HepG2 (cell line): ENCODE data around the gene C13orf46. TPM values are rescaled to one million over a fixed set of nuclear protein-coding genes. Genes with fewer than 3 reads are reported as not detected.

Experiments used
- ATAC-seq: fragments of 200-7000 bp; cut with Tn5 transposase; 3 replicates; pipeline ENCODE4 v1.9.1; 2020; ENCODE audit warnings: mild to moderate bottlenecking, moderate library complexity
- BruUV-seq: library from RNA; stranded (reverse); fragments of 400-500 nt; replicated peaks from 2 replicates; lab custom pipeline; 2021; lab: Mats Ljungman, UMichigan
- CTCF ChIA-PET: fragments of 300-600 bp; formaldehyde crosslinking; extraction: SDS; loops from one replicate; lab custom pipeline; 2021; ENCODE audit warnings: low total read pairs, inconsistent platforms, low intra/inter-chr PET ratio; lab: Yijun Ruan, JAX
- POLR2A ChIA-PET: fragments of 350-600 bp; sonication (Branson Sonifier 250); formaldehyde crosslinking; loops from one replicate; lab custom pipeline; 2020; ENCODE audit warnings: antibody characterized with exemption, inconsistent platforms; lab: Yijun Ruan, JAX
- DNase-seq: peaks from one replicate; pipeline ENCODE4 v3.0.0-alpha.2; 2015; ENCODE audit warnings: low spot score
- FAIRE-seq: peaks from 3 replicates; lab custom pipeline; 2011; peaks lifted over from hg19 to GRCh38; lab: Jason Lieb, UNC
- H2AFZ ChIP-seq: one replicate; pipeline ENCODE4 v1.6.1; 2011; ENCODE audit warnings: low read length, inconsistent platforms
- H3K27ac ChIP-seq: fragments of 300-600 bp; 3 replicates; pipeline ENCODE4 v1.8.0; 2011; ENCODE audit warnings: mixed run types, mild to moderate bottlenecking, mixed read lengths, low read length, inconsistent platforms; ENCODE audit not compliant: insufficient read depth; ENCODE audit errors: extremely low read length
- H3K27me3 ChIP-seq, 2 experiments: fragments of 200-600 bp in 1 of 2; 2 replicates in 1 of 2; 3 replicates in 1 of 2; pipeline versions ENCODE4 v1.6.0 to v1.8.0; 2011; ENCODE audit warnings: low read length in 2 of 2, mild to moderate bottlenecking in 2 of 2, moderate library complexity in 2 of 2, inconsistent platforms in 1 of 2; ENCODE audit not compliant: insufficient read depth in 2 of 2, control insufficient read depth in 1 of 2
- H3K36me3 ChIP-seq, 2 experiments: fragments of 200-600 bp in 1 of 2; replicated peaks in 1 of 2; 2 replicates in 1 of 2; 3 replicates in 1 of 2; pipeline versions ENCODE4 v1.5.1 to v1.8.0; 2011; ENCODE audit warnings: low read length in 2 of 2, inconsistent platforms in 1 of 2; ENCODE audit not compliant: insufficient read depth in 2 of 2, control insufficient read depth in 1 of 2
- H3K4me1 ChIP-seq: 2 replicates; pipeline ENCODE4 v1.5.1; 2012; ENCODE audit warnings: low read length, inconsistent platforms; ENCODE audit not compliant: insufficient read depth
- H3K4me2 ChIP-seq: 2 replicates; pipeline ENCODE4 v1.6.0; 2011; ENCODE audit warnings: low read depth, low read length, inconsistent platforms
- H3K4me3 ChIP-seq, 3 experiments: fragments of 200-600 bp in 1 of 3; sonication (generic), shearing (Covaris generic) in 1 of 3; replicated peaks in 1 of 3; 2 replicates each; pipeline ENCODE4 v1.5.1; 2011 to 2016; ENCODE audit warnings: low read length in 3 of 3, inconsistent platforms in 2 of 3, low read depth in 2 of 3, mild to moderate bottlenecking in 2 of 3, control low read depth in 1 of 3, mixed read lengths in 1 of 3; ENCODE audit not compliant: insufficient read depth in 1 of 3
- H3K79me2 ChIP-seq: one replicate; pipeline ENCODE4 v1.6.1; 2011; ENCODE audit warnings: low read length, inconsistent platforms; ENCODE audit not compliant: insufficient read depth
- H3K9ac ChIP-seq: 2 replicates; pipeline ENCODE4 v1.6.0; 2011; ENCODE audit warnings: mild to moderate bottlenecking, low read depth, low read length, inconsistent platforms; ENCODE audit not compliant: insufficient read depth
- H3K9me3 ChIP-seq: 2 replicates; pipeline ENCODE4 v1.5.1; 2012; ENCODE audit warnings: mild to moderate bottlenecking, low read length
- H4K20me1 ChIP-seq: 2 replicates; pipeline ENCODE4 v1.6.0; 2011; ENCODE audit warnings: inconsistent platforms, mild to moderate bottlenecking, low read length, moderate library complexity; ENCODE audit not compliant: insufficient read depth
- AKAP8 ChIP-seq: sonication (generic); formaldehyde crosslinking; IDR thresholded peaks from 2 replicates; pipeline ENCODE4 v1.5.1; 2020; ENCODE audit warnings: mild to moderate bottlenecking, missing genetic modification reagents
- BRF2 ChIP-seq: sonication (generic); formaldehyde crosslinking; IDR thresholded peaks from 2 replicates; pipeline ENCODE4 v1.8.1; 2022; ENCODE audit warnings: mild to moderate bottlenecking, missing genetic modification reagents
- HNRNPLL ChIP-seq: fragments of 200-400 bp; formaldehyde crosslinking; IDR thresholded peaks from 2 replicates; pipeline ENCODE4 v1.6.1; 2017; ENCODE audit warnings: mild to moderate bottlenecking, low read depth, low read length; ENCODE audit not compliant: poor library complexity, severe bottlenecking
- MNT ChIP-seq: fragments of 450-650 bp; IDR thresholded peaks from 2 replicates; pipeline ENCODE4 v1.6.1; 2016
- NFATC3 ChIP-seq: sonication (generic); formaldehyde crosslinking; IDR thresholded peaks from 2 replicates; pipeline ENCODE4 v1.5.1; 2020; ENCODE audit warnings: mild to moderate bottlenecking, missing genetic modification reagents
- PHF21A ChIP-seq: sonication (generic); formaldehyde crosslinking; IDR thresholded peaks from 2 replicates; pipeline ENCODE4 v1.5.0; 2020; ENCODE audit warnings: mild to moderate bottlenecking, missing genetic modification reagents
- U2AF2 ChIP-seq: fragments of 200-400 bp; formaldehyde crosslinking; IDR thresholded peaks from 2 replicates; pipeline ENCODE4 v1.6.1; 2017; ENCODE audit warnings: low read depth, mild to moderate bottlenecking, low read length
- ZNF263 ChIP-seq: sonication (generic); formaldehyde crosslinking; IDR thresholded peaks from 2 replicates; pipeline ENCODE4 v1.4.0; 2020; ENCODE audit warnings: missing genetic modification reagents
- ZNF556 ChIP-seq: sonication (generic); formaldehyde crosslinking; IDR thresholded peaks from 2 replicates; pipeline ENCODE4 v1.4.0; 2020; ENCODE audit warnings: mild to moderate bottlenecking, missing genetic modification reagents, borderline replicate concordance
- ZNF768 ChIP-seq: sonication (generic); formaldehyde crosslinking; IDR thresholded peaks from 2 replicates; pipeline ENCODE4 v1.4.0; 2020; ENCODE audit warnings: missing genetic modification reagents
- WGBS: methylation state at CpG from one replicate; pipeline ENCODE4 v1.1.6; 2017; ENCODE audit warnings: low lambda C conversion rate; 5-methylcytosine and 5-hydroxymethylcytosine counted together
- in situ Hi-C: cut with HindIII; loops from 2 replicates; pipeline ENCODE4 v1.10.0; 2017; ENCODE audit warnings: low pct_unique_long_range_greater_than_20kb; ENCODE audit not compliant: extremely low pct_ligation_motif_present
- intact Hi-C: fragments of 100-400 bp; cut with micrococcal nuclease; formaldehyde crosslinking; loops from one replicate; pipeline ENCODE4 v1.10.0; 2022; ENCODE audit not compliant: unreplicated experiment
- polyA plus RNA-seq, 8 experiments: library from polyadenylated mRNA; depleted of rRNA in 3 of 8; stranded (reverse) in 7 of 8; unstranded in 1 of 8; fragments of >200 nt; fragmentation: Illumina TruSeq in 4 of 8; extraction: Trizol in 4 of 8; gene quantifications; 2 replicates each; pipeline versions ENCODE4 v1.2.1 to v1.2.3, GENCODE V29; 2011 to 2016; ENCODE audit warnings: low read depth in 4 of 8, missing spikeins in 1 of 8, mixed read lengths in 1 of 8; ENCODE audit not compliant: insufficient read depth in 1 of 8
- total RNA-seq, 5 experiments: library from RNA; depleted of rRNA; stranded (reverse); fragments of >200 nt; fragmentation: Illumina TruSeq; extraction: Trizol; gene quantifications; 2 replicates each; pipeline ENCODE4 v1.2.3, GENCODE V29; 2016; ENCODE audit warnings: low read depth in 1 of 5

C13orf46 gene
- total and polyA plus RNA-seq, 2 of the 13 experiments (the other 11 are each of a cell fraction or from before 2014, with no cell fraction given), result 0.01 TPM; not detected in 1

- TF ChIP-seq BRF2 (CRISPR knock-in tag) (no peak), AKAP8 (CRISPR knock-in tag) (no peak), U2AF2 (no peak), ZNF556 (no peak), ZNF768 (no peak), ZNF263 (no peak), NFATC3 (CRISPR knock-in tag) (no peak), HNRNPLL (no peak)
Observed at GRCh38 chr13:113955235-113955634, 18.6 kb downstream of the C13orf46 start (continued).

- DNase-seq (no peak), ATAC-seq (peak; percentile 20; the same call in 2 of the 3 replicates), FAIRE-seq (no peak)
- Histone ChIP-seq H3K27ac (no peak overlapping the region), H3K9me3 (peaks cover 12% of the 10 kb centered on the region), H3K4me2 (no peak overlapping the region), H2AFZ (no peak overlapping the region), H3K27me3 (peaks cover 3 to 13% of the 10 kb centered on the region in 2 experiments; a peak in 3 of 5 replicates), H4K20me1 (no peaks in the 10 kb centered on the region), H3K9ac (no peak overlapping the region), H3K4me1 (peaks cover 5% of the 10 kb centered on the region; the same call in 1 of the 2 replicates), H3K79me2 (no peaks in the 10 kb centered on the region), H3K4me3 (no peak overlapping the region), H3K36me3 (no peaks in the 10 kb centered on the region)
- ChIA-PET POLR2A (no interaction called here), CTCF (interaction anchor here (0.8 kb wide), 1 partner anchor 273 kb away, joined by 3 read pairs; no protein-coding TSS in a partner anchor)
- in situ Hi-C loops (no loop called here), intact Hi-C loops (no loop called here)
- 33% methylated on average over 3 of the region's 20 CpGs for WGBS
- BruUV-seq, result no TSS peak
- TF ChIP-seq MNT (peak; percentile 23; the same call in 1 of the 2 replicates), PHF21A (CRISPR knock-in tag) (no peak)
Observed at GRCh38 chr13:113954046-113954835, 19.6 kb downstream of the C13orf46 start.
